Measurements from ENCODE around the gene F11.
"Not testable (repeated sequence)": the region's sequence is repeated elsewhere in the genome, so short reads cannot be mapped to it uniquely, and the experiment has no call there.

F11 gene

GRCh38 chr4:186265250-186265649 lies 739 bp upstream of the F11 start:
- H3K9me3 Mint-ChIP-seq; H3K4me3 Mint-ChIP-seq; DNase-seq (ENCODE audit: low spot score); H3K4me1 Mint-ChIP-seq (ENCODE audit: low read depth); H3K27ac Mint-ChIP-seq; H3K36me3 Mint-ChIP-seq (ENCODE audit: low read depth): not testable (repeated sequence)
- H3K27me3 Mint-ChIP-seq (ENCODE audit: low read depth): peaks cover 16% of the 10 kb centered on the region

GRCh38 chr4:186266729-186267456 lies 904 bp downstream of the F11 start:
- DNase-seq (ENCODE audit: low spot score): no peak
- Mint-ChIP-seq H3K27ac (no peak overlapping the region), H3K4me1 (ENCODE audit: low read depth) (no peaks in the 10 kb centered on the region), H3K4me3 (no peak overlapping the region), H3K27me3 (ENCODE audit: low read depth) (peaks cover 16% of the 10 kb centered on the region), H3K36me3 (ENCODE audit: low read depth) (no peaks in the 10 kb centered on the region), H3K9me3 (no peaks in the 10 kb centered on the region)

GRCh38 chr4:186271081-186271678 lies 5.2 kb downstream of the F11 start:
- Mint-ChIP-seq H3K9me3 (no peaks in the 10 kb centered on the region), H3K27me3 (ENCODE audit: low read depth) (peaks cover 12% of the 10 kb centered on the region), H3K4me3 (no peak overlapping the region), H3K4me1 (ENCODE audit: low read depth) (no peaks in the 10 kb centered on the region), H3K36me3 (ENCODE audit: low read depth) (no peaks in the 10 kb centered on the region), H3K27ac (no peak overlapping the region)
- no peak for DNase-seq (ENCODE audit: low spot score)

GRCh38 chr4:186272699-186273391 lies 6.9 kb downstream of the F11 start:
- H3K4me1 Mint-ChIP-seq (ENCODE audit: low read depth): no peaks in the 10 kb centered on the region
- no peak overlapping the region for H3K4me3 Mint-ChIP-seq

GRCh38 chr4:186273392-186273789 lies 7.4 kb downstream of the F11 start:
- not testable (repeated sequence) for DNase-seq (ENCODE audit: low spot score); H3K4me1 Mint-ChIP-seq (ENCODE audit: low read depth); H3K4me3 Mint-ChIP-seq; H3K9me3 Mint-ChIP-seq; H3K27ac Mint-ChIP-seq; H3K36me3 Mint-ChIP-seq (ENCODE audit: low read depth); H3K27me3 Mint-ChIP-seq (ENCODE audit: low read depth)

More at GRCh38 chr4:186272699-186273391, 6.9 kb downstream of the F11 start:
- Mint-ChIP-seq H3K27ac (no peak overlapping the region), H3K36me3 (ENCODE audit: low read depth) (no peaks in the 10 kb centered on the region), H3K27me3 (ENCODE audit: low read depth) (peaks cover 2% of the 10 kb centered on the region), H3K9me3 (no peaks in the 10 kb centered on the region)
- DNase-seq (ENCODE audit: low spot score): no peak

GRCh38 chr4:186283311-186283710 lies 17.3 kb downstream of the F11 start:
- no peak for DNase-seq (ENCODE audit: low spot score)
- Mint-ChIP-seq H3K4me1 (ENCODE audit: low read depth) (no peaks in the 10 kb centered on the region), H3K27me3 (ENCODE audit: low read depth) (no peaks in the 10 kb centered on the region), H3K36me3 (ENCODE audit: low read depth) (no peaks in the 10 kb centered on the region), H3K4me3 (no peak overlapping the region), H3K9me3 (no peaks in the 10 kb centered on the region), H3K27ac (no peak overlapping the region)

GRCh38 chr4:186285147-186285546 lies 19.2 kb downstream of the F11 start:
- H3K4me3 Mint-ChIP-seq: no peak overlapping the region
- no peak for DNase-seq (ENCODE audit: low spot score)
- H3K27me3 Mint-ChIP-seq (ENCODE audit: low read depth): no peaks in the 10 kb centered on the region
- no peaks in the 10 kb centered on the region for H3K36me3 Mint-ChIP-seq (ENCODE audit: low read depth)
- no peaks in the 10 kb centered on the region for H3K9me3 Mint-ChIP-seq
- H3K4me1 Mint-ChIP-seq (ENCODE audit: low read depth): no peaks in the 10 kb centered on the region
- H3K27ac Mint-ChIP-seq: no peak overlapping the region

GRCh38 chr4:186286581-186286980 lies 20.6 kb downstream of the F11 start:
- H3K9me3 Mint-ChIP-seq: no peaks in the 10 kb centered on the region
- H3K27ac Mint-ChIP-seq: no peak overlapping the region
- H3K36me3 Mint-ChIP-seq (ENCODE audit: low read depth): no peaks in the 10 kb centered on the region
- no peak for DNase-seq (ENCODE audit: low spot score)
- no peak overlapping the region for H3K4me3 Mint-ChIP-seq
- no peaks in the 10 kb centered on the region for H3K4me1 Mint-ChIP-seq (ENCODE audit: low read depth)
- no peaks in the 10 kb centered on the region for H3K27me3 Mint-ChIP-seq (ENCODE audit: low read depth)

- Mint-ChIP-seq H3K4me3 (no peak overlapping the region), H3K4me1 (ENCODE audit: low read depth) (no peaks in the 10 kb centered on the region), H3K27me3 (ENCODE audit: low read depth) (no peaks in the 10 kb centered on the region), H3K9me3 (no peaks in the 10 kb centered on the region), H3K27ac (no peak overlapping the region), H3K36me3 (ENCODE audit: low read depth) (no peaks in the 10 kb centered on the region)
- no peak for DNase-seq (ENCODE audit: low spot score)
These were observed 25.4 kb downstream of the F11 start for GRCh38 chr4:186291256-186291890.

- H3K27ac Mint-ChIP-seq: no peak overlapping the region
- H3K36me3 Mint-ChIP-seq (ENCODE audit: low read depth): no peaks in the 10 kb centered on the region
- no peak for DNase-seq (ENCODE audit: low spot score)
- no peak overlapping the region for H3K4me3 Mint-ChIP-seq
- H3K4me1 Mint-ChIP-seq (ENCODE audit: low read depth): peaks cover 1% of the 10 kb centered on the region
- H3K27me3 Mint-ChIP-seq (ENCODE audit: low read depth): peaks cover 4% of the 10 kb centered on the region
- H3K9me3 Mint-ChIP-seq: no peaks in the 10 kb centered on the region
These were observed 28.2 kb downstream of the F11 start for GRCh38 chr4:186294160-186294559.

- DNase-seq (ENCODE audit: low spot score): no peak
- Mint-ChIP-seq H3K4me1 (ENCODE audit: low read depth) (peaks cover 1% of the 10 kb centered on the region), H3K9me3 (no peaks in the 10 kb centered on the region), H3K4me3 (no peak overlapping the region), H3K27me3 (ENCODE audit: low read depth) (peaks cover 6% of the 10 kb centered on the region), H3K27ac (no peak overlapping the region), H3K36me3 (ENCODE audit: low read depth) (no peaks in the 10 kb centered on the region)
These were observed 30.5 kb downstream of the F11 start for GRCh38 chr4:186296481-186296880.

- peaks cover 6% of the 10 kb centered on the region for H3K27me3 Mint-ChIP-seq (ENCODE audit: low read depth)
- no peak for DNase-seq (ENCODE audit: low spot score)
- H3K9me3 Mint-ChIP-seq: no peaks in the 10 kb centered on the region
- H3K36me3 Mint-ChIP-seq (ENCODE audit: low read depth): no peaks in the 10 kb centered on the region
- H3K4me3 Mint-ChIP-seq: no peak overlapping the region
- H3K27ac Mint-ChIP-seq: no peak overlapping the region
- H3K4me1 Mint-ChIP-seq (ENCODE audit: low read depth): peaks cover 1% of the 10 kb centered on the region
These were observed 31.1 kb downstream of the F11 start for GRCh38 chr4:186297013-186297645.

- Mint-ChIP-seq H3K4me3 (no peak overlapping the region), H3K4me1 (ENCODE audit: low read depth) (peaks cover 1% of the 10 kb centered on the region), H3K36me3 (ENCODE audit: low read depth) (no peaks in the 10 kb centered on the region), H3K9me3 (no peaks in the 10 kb centered on the region), H3K27ac (no peak overlapping the region), H3K27me3 (ENCODE audit: low read depth) (peaks cover 6% of the 10 kb centered on the region)
- DNase-seq (ENCODE audit: low spot score): no peak
These were observed 32.1 kb downstream of the F11 start for GRCh38 chr4:186298031-186298647.

Measured in T-helper 2 cell treated with Interferon-gamma antibody and Interleukin-4, amounts not matched to agents 5 μg/mL and 100 μg/mL, for 36 hours (primary cell).